Choroid plexus epithelial cell (primary cell): Measurements from ENCODE around the gene CPNE7.

ENCODE experiments used
- DNase-seq: peaks from one replicate; pipeline ENCODE4 v3.0.0-alpha.2; 2010; ENCODE audit warnings: low read depth
- H3K4me3 ChIP-seq: 2 replicates; pipeline ENCODE4 v1.5.1; 2011; ENCODE audit warnings: low read depth, mild to moderate bottlenecking, control low read depth, low read length, moderate library complexity
- CTCF ChIP-seq: conservative IDR thresholded peaks from 2 replicates; pipeline ENCODE4 v1.5.1; 2011; ENCODE audit warnings: low read depth, mild to moderate bottlenecking, control low read depth, inconsistent platforms, low read length, moderate library complexity

CPNE7 gene

GRCh38 chr16:89607453-89607852 lies 31.9 kb downstream of the CPNE7 start:
- no peak for DNase-seq
- no peak for TF ChIP-seq CTCF
- no peak overlapping the region for H3K4me3 ChIP-seq

- TF ChIP-seq CTCF: no peak
- H3K4me3 ChIP-seq: no peak overlapping the region
- DNase-seq: no peak
Measured at GRCh38 chr16:89607937-89608740, 32.6 kb downstream of the CPNE7 start.

GRCh38 chr16:89610108-89610453 lies 34.5 kb downstream of the CPNE7 start:
- TF ChIP-seq CTCF: no peak
- no peak for DNase-seq
- H3K4me3 ChIP-seq: no peak overlapping the region

GRCh38 chr16:89612415-89613166 lies 37.0 kb downstream of the CPNE7 start:
- peak; percentile 42 for DNase-seq
- no peak overlapping the region for H3K4me3 ChIP-seq
- no peak for TF ChIP-seq CTCF

GRCh38 chr16:89613231-89613953 lies 37.8 kb downstream of the CPNE7 start, which contains the start of gene DPEP1:
TSS of gene DPEP1 (plus strand) at chr16:89613642. CDS start at chr16:89630411, 16,769 bp downstream.
- TF ChIP-seq CTCF: no peak
- no peak for DNase-seq
- H3K4me3 ChIP-seq: no peak within 1 kb of the TSS

- no peak overlapping the region for H3K4me3 ChIP-seq
- no peak for TF ChIP-seq CTCF
Measured at GRCh38 chr16:89613954-89614459, 38.4 kb downstream of the CPNE7 start.

More at GRCh38 chr16:89613954-89614459, 38.4 kb downstream of the CPNE7 start:
- DNase-seq: no peak
